Myocyte (in vitro differentiated cells): ENCODE results near the gene SKOR1. TPM values are rescaled to one million over a fixed set of nuclear protein-coding genes. Genes with fewer than 3 reads are reported as not detected.

Source experiments
- DNase-seq: peaks from one replicate; pipeline ENCODE4 v3.0.0-alpha.2; 2012; ENCODE audit warnings: low read depth
- total RNA-seq: library from RNA; depleted of rRNA; stranded (reverse); fragments of >200 nt; gene quantifications from 2 replicates; pipeline ENCODE4 v1.2.3, GENCODE V29; 2014

Gene SKOR1
- total RNA-seq, 1 donor from 2014 or later, result 0.08 TPM

GRCh38 chr15:67796196-67797127 lies 28.8 kb upstream of the SKOR1 start:
- DNase-seq, result no peak

DNA sequence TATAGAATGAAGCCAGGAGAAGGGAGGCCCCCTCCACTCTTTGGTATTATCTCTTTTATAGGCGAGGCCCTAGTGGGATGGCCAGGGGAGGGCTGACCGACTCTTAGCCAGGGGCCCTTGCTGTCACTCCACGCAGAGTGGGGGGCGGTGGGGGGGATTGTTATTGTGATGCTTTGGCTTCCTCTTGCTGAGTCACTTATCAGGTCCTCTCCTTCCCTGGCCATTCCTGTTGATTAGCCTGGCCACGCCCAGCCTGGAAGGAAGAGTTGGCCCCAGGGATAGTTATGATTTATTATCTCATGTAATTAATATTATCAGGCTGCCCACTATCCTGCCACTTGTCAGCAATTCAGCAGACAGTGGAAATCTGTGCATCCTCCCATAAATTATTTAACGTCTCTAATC lies 25.5 kb upstream of the SKOR1 start:
- DNase-seq, result no peak

GRCh38 chr15:67801142-67801541 lies 24.2 kb upstream of the SKOR1 start:
- DNase-seq, result no peak

GRCh38 chr15:67801926-67802914 lies 23.1 kb upstream of the SKOR1 start:
- DNase-seq, result no peak

DNA sequence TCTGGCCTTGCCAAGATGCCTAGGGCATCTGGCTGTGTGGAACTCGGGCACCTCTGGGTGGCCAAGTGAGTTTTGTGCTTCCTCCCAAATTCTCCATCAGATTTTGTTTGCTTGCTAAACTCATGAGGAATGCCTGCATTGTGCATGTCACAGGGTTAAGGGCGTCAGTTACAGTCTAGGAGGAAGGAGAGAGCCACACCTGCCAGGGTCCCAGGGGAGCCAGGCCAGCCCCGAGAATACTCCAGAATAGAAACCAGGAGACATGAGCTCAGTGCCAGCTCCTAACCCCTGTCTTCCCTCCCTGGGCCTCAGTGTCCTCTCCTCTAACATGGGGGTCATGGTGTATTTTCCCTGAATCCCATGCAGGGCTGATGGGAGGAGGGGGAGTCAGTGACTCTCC lies 22.0 kb upstream of the SKOR1 start:
- DNase-seq, result no peak

DNA sequence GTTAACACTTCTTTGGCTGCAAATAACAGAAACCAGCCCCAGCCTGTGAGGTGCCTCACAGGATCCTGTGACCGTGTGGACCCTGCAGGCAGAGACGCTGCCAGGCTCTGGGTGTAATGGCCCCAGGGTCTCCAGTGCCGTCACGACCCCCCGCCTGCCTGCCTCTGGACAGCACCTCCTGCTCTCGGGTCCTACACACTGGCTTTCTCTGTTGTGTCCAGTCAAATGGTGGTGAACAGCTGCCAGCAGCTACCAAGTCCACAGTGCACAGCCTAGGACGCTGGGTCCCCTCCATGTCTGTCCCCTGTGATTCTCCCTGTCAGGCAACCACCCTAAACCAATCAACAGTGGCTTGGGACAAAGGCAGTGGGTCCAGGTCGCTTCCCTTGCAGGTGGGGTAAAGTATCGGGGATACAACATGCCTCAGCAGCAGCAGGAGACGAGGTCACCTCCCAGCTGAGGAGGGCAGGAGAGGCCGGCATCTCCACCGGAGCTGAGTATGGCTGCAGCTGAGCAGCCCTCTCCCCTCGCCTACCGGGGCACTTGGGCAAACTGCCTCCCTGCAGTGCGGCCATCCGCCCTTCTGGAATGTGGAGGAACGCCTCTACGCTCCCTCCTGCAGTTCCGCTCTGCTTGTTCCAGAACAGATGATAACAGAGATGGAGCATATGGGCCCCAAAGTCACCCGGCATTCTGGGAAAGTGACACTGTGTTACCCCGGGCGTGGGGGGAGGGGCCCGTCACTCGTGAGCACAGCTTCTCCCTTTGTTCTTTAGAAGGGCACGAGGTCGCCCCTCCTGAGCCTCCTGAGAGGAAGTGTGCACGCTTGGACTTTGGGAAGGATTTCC lies 21.1 kb upstream of the SKOR1 start:
- DNase-seq, result no peak

DNA sequence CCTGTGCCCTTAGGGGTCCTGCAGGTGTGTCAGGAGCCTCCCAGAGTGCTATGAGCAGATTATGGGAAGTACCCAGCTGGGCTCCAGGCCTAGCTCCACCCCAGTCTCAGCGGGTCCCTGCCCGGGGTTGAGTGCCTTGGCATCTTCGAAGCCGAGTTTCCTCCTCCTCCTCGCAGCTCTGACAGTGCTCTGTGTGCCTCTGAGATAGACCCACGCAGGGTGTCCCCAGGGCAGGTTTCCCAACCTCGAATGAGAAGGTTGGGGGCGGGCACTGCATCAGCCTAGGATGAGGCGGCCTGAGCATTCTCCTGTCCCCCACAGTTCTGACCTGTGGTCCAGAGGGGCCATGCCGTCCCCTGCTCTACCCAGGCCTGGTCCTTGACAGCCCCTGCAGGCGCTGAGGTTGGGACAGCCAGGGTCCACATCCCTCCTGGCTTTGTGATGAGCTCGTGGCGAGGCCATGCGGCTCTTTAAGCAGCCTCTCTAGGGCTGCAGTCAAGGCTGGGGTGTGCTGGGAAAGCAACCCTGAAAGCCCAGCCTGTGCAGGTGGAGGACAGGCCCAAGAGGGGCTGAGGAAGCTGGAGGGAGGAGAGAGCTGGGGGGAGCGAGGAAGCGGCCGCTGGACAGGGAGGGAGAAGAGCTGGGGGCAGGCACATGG lies 20.2 kb upstream of the SKOR1 start:
- no peak for DNase-seq

GRCh38 chr15:67805666-67806516 lies 19.4 kb upstream of the SKOR1 start:
- DNase-seq, result no peak

DNA sequence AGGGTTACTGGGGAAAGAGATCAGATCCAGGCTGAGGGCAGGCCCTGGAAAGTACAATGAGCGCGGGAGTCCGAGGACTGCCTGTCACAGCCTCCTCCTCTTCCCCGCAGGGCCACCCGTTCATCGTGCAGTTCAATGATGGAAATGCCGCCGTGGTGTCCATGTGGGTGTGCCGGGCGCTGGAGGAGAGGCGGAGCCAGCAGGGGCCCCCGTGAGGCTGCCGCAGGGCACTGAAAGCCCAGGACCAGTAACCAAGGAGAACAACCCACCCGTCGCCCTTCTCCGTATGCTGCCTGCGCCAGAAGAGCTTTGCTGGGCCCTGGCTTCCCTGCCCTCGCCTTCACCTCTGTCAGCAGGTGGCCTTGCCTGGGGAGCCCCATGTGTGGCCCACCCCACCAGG lies 18.8 kb upstream of the SKOR1 start:
- no peak for DNase-seq

- DNase-seq, result no peak
Measured at GRCh38 chr15:67807141-67807540, 18.2 kb upstream of the SKOR1 start.

- no peak for DNase-seq
Measured at GRCh38 chr15:67807836-67808235, 17.5 kb upstream of the SKOR1 start.

DNA sequence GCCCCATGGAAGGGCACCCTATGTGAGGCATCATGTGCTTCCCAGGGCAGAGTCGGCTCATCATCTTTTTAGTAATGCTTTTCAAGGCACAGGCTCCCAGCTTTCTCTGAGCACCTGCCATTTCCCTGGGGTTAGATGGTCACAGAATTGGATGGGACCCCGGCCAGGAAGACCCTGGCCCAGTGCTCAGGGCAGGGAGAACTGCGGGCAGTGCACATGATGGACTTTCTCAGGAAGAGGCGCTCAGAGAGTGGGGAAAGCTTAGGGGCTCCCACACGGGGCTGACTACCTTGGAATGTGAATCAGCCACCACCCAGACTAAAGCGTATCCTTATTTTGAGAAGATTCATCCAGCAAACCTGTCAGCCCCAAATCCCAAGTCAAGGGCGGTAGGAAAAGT lies 16.5 kb upstream of the SKOR1 start:
- no peak for DNase-seq

- DNase-seq, result no peak
Measured at GRCh38 chr15:67809441-67809840, 15.9 kb upstream of the SKOR1 start.

GRCh38 chr15:67809866-67810265 lies 15.4 kb upstream of the SKOR1 start:
- no peak for DNase-seq

DNA sequence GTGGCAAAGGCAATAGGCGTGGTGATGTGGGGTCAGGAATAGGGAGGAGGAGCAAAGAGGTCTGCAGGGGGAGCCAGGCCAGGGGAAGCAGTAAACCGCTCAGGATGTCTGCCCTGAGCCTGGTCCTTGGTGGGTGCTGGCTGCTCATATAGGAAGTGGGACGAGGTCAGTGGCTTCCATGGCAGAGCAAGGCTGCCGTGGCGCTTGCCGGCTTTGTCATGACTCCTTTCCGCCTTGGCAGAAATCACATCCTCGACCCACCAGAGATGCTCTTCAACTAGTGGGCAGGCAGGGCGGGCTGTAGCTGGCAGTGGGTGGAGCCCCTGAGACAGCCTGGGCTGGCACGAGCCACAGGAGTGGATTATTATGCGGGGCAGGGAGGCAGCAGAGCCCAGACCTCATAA lies 13.1 kb upstream of the SKOR1 start:
- no peak for DNase-seq

GRCh38 chr15:67813104-67813634 lies 12.1 kb upstream of the SKOR1 start:
- DNase-seq, result no peak

DNA sequence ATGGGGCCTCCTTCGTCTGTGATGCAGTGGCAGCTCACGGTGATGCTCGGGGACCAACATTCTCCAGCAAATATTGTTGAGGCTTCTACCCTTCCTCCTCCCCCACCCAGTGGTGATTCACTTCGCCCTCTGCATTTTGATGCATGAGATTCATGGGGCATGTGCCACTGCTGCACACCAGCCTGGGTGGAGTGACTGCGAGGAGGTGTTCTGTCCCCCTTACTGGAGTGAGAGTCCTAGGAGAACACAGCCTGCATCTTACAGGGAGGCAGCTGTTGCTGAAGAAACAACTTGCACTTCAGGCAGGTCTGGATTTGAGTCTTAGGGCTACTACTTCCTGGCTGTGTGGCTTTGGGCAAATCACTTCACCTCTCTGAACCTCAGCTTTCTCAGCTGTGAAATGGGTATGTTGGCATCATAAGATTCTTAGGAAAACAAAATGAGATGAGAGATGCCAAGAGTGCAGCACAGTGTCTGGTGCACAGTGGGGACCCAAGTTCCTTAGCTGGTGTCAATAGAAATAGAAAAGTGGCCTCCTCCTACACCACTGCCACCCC lies 10.2 kb upstream of the SKOR1 start:
- DNase-seq, result no peak

GRCh38 chr15:67816668-67817067 lies 8.6 kb upstream of the SKOR1 start:
- no peak for DNase-seq

GRCh38 chr15:67818464-67818863 lies 6.8 kb upstream of the SKOR1 start:
- DNase-seq, result no peak
